Measurements from ENCODE around the gene ZBTB4.

ZBTB4 gene

DNA sequence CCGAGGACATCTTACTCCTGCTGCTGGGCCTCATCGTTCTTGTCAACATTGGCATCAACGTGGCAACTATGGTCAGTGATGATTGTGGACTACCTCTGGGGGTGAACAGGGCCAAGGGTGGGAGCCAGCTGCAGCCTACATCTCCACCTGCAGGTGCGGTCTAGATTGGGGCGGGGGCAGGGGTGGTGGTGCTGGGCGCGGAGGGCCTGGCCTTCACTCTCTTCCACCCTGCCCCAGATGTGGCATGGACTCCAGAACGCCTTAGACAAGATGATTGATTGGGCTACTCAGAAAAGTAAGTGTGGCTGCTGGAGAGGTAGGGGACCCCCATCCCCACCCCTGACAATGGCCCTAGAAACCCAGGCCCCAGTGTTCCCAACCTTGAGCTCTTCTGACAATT lies 53.7 kb downstream of the ZBTB4 start:
- TF ChIP-seq, protein P1, sequence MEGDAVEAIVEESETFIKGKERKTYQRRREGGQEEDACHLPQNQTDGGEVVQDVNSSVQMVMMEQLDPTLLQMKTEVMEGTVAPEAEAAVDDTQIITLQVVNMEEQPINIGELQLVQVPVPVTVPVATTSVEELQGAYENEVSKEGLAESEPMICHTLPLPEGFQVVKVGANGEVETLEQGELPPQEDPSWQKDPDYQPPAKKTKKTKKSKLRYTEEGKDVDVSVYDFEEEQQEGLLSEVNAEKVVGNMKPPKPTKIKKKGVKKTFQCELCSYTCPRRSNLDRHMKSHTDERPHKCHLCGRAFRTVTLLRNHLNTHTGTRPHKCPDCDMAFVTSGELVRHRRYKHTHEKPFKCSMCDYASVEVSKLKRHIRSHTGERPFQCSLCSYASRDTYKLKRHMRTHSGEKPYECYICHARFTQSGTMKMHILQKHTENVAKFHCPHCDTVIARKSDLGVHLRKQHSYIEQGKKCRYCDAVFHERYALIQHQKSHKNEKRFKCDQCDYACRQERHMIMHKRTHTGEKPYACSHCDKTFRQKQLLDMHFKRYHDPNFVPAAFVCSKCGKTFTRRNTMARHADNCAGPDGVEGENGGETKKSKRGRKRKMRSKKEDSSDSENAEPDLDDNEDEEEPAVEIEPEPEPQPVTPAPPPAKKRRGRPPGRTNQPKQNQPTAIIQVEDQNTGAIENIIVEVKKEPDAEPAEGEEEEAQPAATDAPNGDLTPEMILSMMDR (IDR thresholded peaks at IDR 0.05) = no peak

DNA sequence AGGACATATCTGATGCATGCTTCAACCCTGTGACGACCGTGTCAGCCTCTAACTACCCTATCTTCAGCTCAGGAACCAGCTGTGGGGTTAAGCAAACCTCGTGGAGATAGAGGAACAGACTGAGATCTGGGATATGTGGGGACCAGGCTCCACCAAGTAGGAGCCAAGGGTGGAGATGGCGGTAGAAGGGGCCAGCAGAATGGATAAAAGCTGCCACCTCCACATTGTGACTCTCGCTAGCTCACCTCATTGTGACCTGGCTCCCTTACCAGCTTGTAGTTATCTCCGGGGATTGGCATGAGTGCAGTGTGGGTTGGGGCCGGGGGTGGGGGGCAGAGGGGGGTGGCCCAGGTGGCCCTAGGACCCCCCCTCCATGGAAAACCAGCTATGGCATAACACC lies 54.1 kb downstream of the ZBTB4 start, which contains the start of gene SPEM2:
Gene SPEM2 (plus strand): TSS at position 301 of the 400 bp plus-strand sequence. CDS start 73 bp downstream, at position 374.
- TF ChIP-seq, protein P1 (IDR thresholded peaks at IDR 0.05) = no peak

DNA sequence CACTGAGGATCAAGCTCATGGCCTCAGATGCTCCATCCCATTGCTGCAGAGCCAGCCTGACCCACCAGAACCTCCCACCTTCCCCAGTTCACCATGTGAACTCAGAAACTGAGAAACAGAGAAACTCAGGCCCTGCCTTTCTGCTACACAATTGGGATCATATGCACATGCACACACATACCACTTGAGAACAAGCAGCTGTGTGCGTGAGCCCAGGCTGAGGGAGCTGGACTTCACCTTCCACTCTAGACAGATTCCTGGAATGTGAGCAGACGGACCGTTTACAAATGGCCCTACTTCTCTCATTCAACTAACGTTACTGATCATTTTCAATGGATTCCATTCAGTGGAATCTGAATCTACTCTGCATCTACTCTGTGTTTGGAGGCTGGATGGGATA lies 55.8 kb downstream of the ZBTB4 start:
- TF ChIP-seq, protein P1 (IDR thresholded peaks at IDR 0.05) = no peak

DNA sequence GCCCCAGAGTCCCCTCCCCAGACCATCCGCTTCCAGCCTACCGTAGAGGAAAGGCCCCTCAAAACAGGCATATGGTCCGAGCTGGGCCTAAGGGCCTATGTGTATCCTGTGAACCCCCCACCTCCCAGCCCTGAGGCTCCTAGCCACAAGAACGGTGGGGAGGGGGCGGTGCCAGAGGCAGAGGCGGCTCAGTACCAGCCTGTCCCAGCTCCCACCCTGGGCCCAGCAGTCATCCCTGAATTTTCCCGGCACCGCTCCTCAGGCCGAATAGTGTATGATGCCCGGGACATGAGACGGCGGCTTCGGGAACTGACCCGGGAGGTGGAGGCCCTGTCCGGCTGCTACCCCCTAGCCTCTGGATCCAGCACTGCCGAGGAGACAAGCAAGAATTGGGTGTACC lies 58.2 kb downstream of the ZBTB4 start:
- TF ChIP-seq, protein P1 (IDR thresholded peaks at IDR 0.05) = no peak

DNA sequence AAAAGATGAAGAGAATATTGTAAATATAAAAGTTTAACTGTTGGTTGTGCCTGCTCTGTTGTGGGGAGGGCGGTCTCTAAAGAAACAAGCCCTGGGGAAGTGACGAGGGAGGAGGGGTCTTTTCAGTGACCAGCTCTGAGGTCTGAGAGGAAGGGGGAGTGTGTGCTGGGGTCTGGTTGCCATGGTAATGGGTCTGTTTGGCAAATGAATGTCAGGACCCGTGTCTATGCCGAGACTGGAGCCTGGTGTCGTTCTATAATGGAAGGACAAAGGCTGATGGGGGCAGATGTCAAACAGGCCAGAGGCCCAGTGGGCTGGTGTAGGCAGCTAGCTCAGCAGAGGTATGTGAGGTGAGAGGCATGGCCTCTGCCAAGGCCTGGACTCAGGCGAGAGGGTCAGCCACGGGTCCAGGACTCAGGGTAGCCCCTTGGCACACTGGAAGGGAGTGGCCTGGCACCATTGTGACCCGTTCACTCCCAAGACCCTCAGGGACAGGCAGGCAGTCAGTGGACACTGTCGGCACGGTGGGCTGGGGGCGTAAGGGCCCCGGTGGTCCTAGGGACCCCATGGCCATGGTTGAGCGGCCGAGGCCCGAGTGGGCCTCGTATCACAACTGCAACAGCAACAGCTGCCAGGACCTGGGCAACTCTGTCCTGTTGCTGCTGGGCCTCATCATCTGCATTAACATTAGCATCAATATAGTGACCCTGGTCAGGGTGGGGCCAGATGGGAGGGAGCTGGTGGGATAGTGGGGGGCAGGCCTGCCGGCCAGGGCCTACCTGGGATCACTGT lies 59.4 kb downstream of the ZBTB4 start, which contains the start of gene SPEM1:
Gene SPEM1 (plus strand): TSS at position 506 of the 792 bp plus-strand sequence. CDS start 61 bp downstream, at position 567.
- TF ChIP-seq, protein P1 (IDR thresholded peaks at IDR 0.05) = no peak

DNA sequence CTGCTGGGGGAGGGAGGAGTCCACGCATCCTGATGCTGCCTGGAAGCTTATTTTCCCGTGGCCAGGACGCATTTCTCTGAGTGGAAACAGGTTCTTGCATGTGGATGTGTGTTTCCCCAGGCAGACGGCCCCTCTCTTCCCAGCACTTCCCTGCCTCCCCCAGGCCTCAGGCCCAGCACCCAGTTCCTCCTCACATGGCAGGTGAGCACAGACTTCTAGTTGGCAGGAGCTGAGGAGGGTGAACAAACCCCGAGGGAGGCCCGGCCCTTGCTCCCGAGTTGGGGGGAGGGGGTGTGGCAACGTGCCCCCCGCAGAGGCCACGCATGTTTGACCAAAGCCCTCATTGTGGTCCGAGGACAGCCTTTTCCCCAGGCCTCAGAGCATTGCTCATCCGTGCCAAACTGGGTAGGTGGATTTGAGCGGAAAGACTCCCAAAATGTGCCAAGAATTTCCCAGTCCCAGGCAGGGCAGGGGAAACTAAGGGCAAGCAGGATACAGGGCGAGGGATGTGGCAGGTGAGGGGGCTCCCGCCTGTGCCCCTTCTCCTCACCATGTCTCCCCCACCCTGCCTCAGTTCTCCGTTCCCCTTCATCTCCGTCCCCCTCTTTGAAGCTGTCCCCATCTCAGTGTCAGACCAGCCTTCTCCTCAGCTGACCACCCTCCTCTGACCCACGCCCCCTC lies 60.8 kb downstream of the ZBTB4 start:
- TF ChIP-seq, protein P1 (IDR thresholded peaks at IDR 0.05) = no peak

DNA sequence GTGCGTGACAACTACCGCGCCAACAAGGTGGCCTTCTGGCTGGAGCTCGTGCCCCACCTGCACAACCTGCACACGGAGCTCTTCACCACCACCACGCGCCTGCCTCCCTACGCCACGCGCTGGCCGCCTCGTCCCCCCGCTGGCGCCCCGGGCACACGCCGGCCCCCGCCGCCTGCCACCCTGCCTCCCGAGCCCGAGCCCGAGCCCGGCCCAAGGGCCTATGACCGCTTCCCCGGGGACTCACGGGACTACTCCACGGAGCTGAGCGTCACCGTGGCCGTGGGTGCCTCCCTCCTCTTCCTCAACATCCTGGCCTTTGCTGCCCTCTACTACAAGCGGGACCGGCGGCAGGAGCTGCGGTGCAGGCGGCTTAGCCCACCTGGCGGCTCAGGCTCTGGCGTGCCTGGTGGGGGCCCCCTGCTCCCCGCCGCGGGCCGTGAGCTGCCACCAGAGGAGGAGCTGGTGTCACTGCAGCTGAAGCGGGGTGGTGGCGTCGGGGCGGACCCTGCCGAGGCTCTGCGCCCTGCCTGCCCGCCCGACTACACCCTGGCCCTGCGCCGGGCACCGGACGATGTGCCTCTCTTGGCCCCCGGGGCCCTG lies 62.3 kb downstream of the ZBTB4 start:
- TF ChIP-seq, protein P1 (IDR thresholded peaks at IDR 0.05) = no peak
